C4-2B (cell line): ENCODE measurements around the gene CLDN34.

Source experiments
- H3K27ac ChIP-seq: fragments of 450-650 bp; 2 replicates; pipeline ENCODE4 v1.5.1; 2017
- CTCF ChIP-seq: fragments of 450-650 bp; conservative IDR thresholded peaks from 2 replicates; pipeline ENCODE4 v1.5.1; 2017; ENCODE audit warnings: mild to moderate bottlenecking
- ZFX ChIP-seq: fragments of 450-650 bp; IDR thresholded peaks from 2 replicates; pipeline ENCODE4 v1.6.1; 2017

Gene CLDN34

GRCh38 chrX:10014462-10015354 is 47.5 kb downstream of the CLDN34 start:
- peak overlapping the region; percentile 72 for H3K27ac ChIP-seq
- TF ChIP-seq CTCF: no peak
- no peak for TF ChIP-seq ZFX

- no peak for TF ChIP-seq ZFX
- TF ChIP-seq CTCF: no peak
- peak overlapping the region; percentile 72 for H3K27ac ChIP-seq
Measured at GRCh38 chrX:10015355-10015722, 48.2 kb downstream of the CLDN34 start.

GRCh38 chrX:10015723-10016518 is 48.8 kb downstream of the CLDN34 start:
- H3K27ac ChIP-seq: peak overlapping the region; percentile 72; the same call in 1 of the 2 replicates
- no peak for TF ChIP-seq ZFX
- no peak; the same call in 1 of the 2 replicates for TF ChIP-seq CTCF

- TF ChIP-seq CTCF (no peak), ZFX (no peak)
- H3K27ac ChIP-seq: no peak overlapping the region
Measured at GRCh38 chrX:10016519-10017132, 49.5 kb downstream of the CLDN34 start.

- no peak overlapping the region for H3K27ac ChIP-seq
- TF ChIP-seq CTCF: no peak
- TF ChIP-seq ZFX: no peak
Measured at GRCh38 chrX:10017872-10018271, 50.7 kb downstream of the CLDN34 start.
